GM18520 (cell line): Measurements from ENCODE around the gene TBC1D14.

Experiments used
- ATAC-seq: cut with Tn5 transposase; IDR thresholded peaks from one replicate; pipeline ENCODE4 v1.9.1; 2021; ENCODE audit not compliant: unreplicated experiment

The TBC1D14 gene

GRCh38 chr4:7017446-7018048, 107.9 kb downstream of the TBC1D14 start:
- ATAC-seq, result no peak

- ATAC-seq, result no peak
Observed at GRCh38 chr4:7018281-7018680, 108.7 kb downstream of the TBC1D14 start.

DNA sequence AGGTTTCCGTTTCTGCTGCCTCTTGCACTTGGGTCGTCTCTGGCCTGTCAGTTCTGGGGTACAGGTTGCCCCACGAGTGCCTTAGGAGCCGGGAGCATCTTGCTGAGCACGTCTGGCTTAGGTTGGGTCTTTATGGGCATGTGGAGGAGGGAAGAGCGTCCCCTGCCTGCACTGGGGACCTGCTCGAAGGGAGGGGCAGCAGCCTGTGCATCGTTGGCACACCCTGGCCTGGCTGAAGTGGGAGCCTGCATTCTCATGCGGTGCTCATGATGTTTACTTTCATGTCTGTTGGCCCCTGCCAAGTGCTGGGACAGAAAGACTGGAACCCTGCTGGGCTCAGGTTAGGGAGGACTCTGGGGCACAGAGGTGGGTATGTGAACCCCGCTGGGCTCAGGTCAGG, 109.7 kb downstream of the TBC1D14 start:
- ATAC-seq, result no peak

DNA sequence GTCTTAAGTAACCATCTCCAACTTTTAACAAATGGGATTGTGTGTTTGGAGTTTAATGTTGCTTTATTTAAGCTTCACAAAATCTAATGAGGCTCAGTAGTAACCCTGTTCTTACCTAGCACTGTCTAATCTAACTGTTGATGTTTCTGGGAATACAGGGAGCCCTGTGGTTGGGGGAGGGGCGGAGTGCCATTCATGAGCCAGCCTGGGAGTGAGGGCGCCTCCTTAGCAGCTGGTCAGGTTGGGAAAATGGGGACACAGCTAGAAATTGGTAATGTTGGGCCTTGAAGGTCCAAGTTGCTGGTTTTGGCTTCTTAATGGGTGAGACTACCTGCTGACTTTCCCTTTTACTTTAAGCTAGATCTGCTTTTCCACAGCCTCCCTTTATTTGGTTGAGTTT, 110.7 kb downstream of the TBC1D14 start:
- ATAC-seq, result no peak

GRCh38 chr4:7020856-7021255, 111.2 kb downstream of the TBC1D14 start:
- no peak for ATAC-seq

- ATAC-seq, result no peak
Observed at GRCh38 chr4:7021355-7021754, 111.7 kb downstream of the TBC1D14 start.

GRCh38 chr4:7021930-7022664, 112.5 kb downstream of the TBC1D14 start:
- no peak for ATAC-seq

DNA sequence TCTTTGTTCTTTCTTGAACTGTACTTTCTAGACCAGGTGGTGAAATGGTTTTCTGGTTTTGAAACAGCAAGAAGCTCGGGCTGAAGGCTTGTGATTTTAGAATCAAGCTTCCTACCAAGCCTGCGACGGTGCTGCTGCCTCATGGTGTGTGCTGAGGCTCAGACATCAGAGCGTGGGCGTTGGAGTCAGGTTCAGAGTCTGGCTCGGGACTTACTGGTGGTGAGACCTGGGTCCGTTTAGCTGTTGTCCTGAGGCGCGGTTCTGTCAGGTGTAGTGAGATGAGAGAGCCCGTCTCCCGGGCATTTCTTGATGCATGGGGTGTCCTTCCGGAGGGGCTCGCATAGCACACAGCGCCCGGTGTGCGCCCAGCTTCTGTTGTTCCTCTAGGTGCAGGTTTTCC, 113.9 kb downstream of the TBC1D14 start:
- ATAC-seq, result no peak

DNA sequence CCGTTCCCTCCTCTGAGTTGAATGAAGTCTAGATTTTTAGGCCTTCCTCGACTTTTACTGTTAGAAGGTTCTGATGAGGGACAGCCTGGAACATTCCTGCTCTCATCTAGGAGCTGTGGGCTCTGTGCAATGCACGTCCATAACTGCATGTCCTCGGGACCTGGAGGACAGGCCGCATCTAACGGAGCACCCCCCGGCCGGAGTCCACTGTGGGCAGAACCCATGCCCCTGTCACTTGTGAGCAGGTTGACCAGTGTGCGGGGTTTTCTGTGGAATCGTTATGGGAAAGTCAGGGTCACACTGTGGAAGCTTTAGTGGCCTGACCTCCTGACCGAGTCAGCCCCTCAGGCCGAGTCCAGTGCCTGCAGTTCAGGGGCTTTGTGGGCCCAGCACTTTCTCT, 114.3 kb downstream of the TBC1D14 start:
- ATAC-seq, result no peak

GRCh38 chr4:7024336-7024890, 114.8 kb downstream of the TBC1D14 start:
- ATAC-seq, result no peak

DNA sequence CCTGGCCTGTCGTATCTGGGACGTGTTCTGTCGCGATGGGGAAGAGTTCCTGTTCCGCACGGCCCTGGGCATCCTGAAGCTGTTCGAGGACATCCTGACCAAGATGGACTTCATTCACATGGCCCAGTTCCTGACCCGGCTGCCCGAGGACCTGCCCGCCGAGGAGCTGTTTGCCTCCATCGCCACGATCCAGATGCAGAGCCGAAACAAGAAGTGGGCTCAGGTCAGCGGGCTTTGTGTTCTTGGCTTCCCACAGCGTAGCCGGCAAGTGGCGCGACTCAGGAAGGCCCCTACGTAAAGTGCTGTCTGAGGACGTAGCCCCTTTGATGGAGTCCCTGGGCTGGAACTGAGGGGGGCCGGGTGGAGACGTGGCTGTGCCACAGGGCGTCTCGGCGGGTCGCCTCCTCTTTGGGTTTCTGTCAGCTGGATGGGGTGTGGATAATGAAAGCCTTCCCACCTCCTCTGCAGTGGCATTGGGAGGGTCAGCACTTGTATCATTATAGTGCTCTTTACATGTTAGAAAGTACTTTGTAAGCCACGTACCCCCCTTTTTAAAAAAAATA, 115.5 kb downstream of the TBC1D14 start:
- ATAC-seq, result no peak

GRCh38 chr4:7026107-7026506, 116.5 kb downstream of the TBC1D14 start:
- ATAC-seq, result no peak

GRCh38 chr4:7027284-7027683, 117.7 kb downstream of the TBC1D14 start:
- no peak for ATAC-seq

DNA sequence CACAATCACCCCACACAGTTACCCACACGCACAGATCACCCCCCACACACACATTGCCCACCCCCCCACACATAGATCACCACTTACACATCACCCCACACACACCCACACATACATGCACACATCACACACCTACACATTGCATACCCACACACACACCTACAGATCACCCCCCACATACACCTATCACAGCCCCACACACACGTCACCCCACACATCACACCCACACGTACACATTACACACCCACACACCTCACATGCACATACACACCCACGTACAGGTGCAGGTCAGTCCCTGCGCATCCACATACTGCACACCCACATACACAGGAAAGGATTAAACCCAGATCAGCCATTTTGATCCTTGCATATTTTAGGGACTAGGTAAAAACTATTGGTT, 118.3 kb downstream of the TBC1D14 start:
- no peak for ATAC-seq

DNA sequence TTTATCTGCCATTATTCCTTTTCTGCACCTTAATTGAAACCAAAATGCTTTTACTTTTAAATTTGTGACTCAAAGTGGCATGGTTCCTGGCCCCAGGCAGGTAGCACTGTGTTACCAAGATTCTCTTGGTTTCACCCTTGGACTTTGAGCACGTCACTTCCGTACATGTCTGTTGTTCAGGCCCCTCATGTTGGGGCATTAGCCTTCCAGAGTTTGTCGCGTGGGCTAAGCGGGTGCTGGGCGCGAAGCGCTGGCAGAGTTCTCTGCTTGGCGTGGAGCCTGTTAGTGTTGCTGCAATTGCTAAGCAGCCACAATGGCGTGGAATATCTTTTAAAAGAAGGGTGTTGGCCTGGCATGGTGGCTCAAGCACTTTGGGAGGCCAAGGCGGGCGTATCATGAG, 119.6 kb downstream of the TBC1D14 start:
- no peak for ATAC-seq

GRCh38 chr4:7029921-7030320, 120.3 kb downstream of the TBC1D14 start:
- no peak for ATAC-seq

DNA sequence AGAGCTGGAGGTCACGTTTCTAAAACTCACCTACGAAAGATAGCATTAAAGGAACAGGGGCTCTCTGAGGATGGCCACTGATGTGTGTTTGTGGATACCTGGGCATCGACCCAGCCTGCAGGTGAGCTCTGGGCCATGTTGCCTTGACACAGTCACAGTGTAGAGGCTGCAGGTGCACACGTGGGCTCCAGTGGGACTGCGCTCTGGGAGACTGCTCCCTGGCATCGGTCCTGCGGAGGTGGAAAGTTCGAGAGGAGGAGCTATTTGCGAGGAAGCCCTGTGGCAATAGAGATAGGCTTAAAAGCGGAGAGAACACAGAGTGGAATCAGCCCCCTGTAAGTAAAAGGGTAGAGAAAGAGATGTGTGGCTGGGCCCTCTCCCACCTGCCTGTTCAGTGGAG, 121.2 kb downstream of the TBC1D14 start:
- ATAC-seq, result no peak

DNA sequence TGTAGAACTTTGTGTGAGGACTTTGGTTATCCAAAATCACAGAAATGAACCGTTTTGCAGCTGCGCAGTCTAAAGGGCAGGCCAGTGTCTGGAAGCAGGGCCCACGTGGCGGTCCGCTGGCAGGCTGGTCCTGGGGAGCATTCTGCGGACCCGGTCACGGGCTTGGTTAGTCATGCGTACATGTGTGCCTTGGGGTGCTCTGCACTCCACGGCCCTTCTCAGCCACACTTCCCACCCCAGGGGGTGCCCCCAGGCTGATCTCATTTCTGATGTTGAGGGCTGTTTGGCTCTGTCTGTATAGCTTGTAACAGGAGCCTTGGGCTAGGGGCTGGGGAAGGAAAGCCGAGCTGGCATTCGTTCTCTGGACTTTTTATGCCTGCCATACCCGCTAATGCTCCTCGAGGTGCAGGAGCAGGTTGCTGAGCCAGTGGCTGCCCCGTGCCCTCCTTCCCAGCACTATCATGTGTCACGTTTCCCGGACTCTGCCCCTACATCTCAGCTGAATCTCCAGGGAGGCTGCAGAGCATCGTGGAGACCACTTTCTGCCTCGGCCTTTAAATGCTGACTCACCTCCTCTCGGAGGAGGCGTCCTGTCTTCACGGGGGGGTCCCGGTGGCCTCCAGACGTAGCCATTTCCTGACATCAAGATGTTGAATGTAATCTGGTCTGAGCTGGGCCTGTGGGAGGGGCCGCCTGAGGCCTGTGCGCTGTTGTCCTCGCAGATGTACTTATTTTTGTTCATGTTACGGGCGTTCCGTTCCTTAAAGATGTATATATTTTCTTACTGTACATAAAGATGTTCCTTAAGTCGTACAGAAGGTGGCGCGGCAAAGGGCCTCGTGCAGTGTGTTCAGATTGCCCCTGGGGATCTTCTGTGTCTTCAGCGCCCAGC, 122.2 kb downstream of the TBC1D14 start:
- ATAC-seq, result no peak

DNA sequence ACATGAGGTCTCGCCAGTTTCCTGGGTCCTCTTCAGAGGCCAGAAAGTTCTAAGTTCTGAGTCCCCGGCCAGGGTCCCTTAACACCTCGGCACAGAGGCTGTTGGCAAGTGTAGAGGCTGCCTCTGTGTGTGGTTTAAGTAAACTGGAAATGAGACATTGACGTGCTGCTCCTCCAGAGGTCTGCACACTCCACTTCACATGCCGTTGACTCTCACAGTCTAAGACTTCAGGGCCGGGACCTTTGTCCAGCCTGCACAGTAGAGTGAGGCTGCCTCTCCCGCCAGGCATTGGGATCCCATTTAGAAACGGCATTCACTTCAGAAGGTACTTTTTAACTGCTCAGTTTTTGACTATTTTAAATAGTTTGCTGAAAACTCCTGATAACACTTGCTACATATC, 123.0 kb downstream of the TBC1D14 start:
- ATAC-seq, result no peak

GRCh38 chr4:7034262-7035081, 124.8 kb downstream of the TBC1D14 start:
- ATAC-seq, result no peak
